K562 (cell line): ENCODE results near the gene PRDX2. TPM values are rescaled to one million over a fixed set of nuclear protein-coding genes. Genes with fewer than 3 reads are reported as not detected.
A peak's percentile ranks its signal among the peaks of the same experiment; 100 is the strongest.

Experiments used
- ADNP ChIP-seq: fragments of 200-800 bp; sonication (Bioruptor generic); IDR thresholded peaks from 2 replicates; pipeline ENCODE4 v1.6.1; 2016; ENCODE audit warnings: missing genetic modification characterization, missing compliant biosample characterization
- BMI1 ChIP-seq: fragments of 150-350 bp; IDR thresholded peaks from 2 replicates; pipeline ENCODE4 v1.6.1; 2014; ENCODE audit warnings: low read length
- DMBX1 ChIP-seq: fragments of 250-450 bp; sonication (Bioruptor Pico); IDR thresholded peaks from 2 replicates; pipeline ENCODE4 v1.8.0; 2022; ENCODE audit warnings: inconsistent platforms, mild to moderate bottlenecking, moderate library complexity, borderline replicate concordance
- FOXP1 ChIP-seq: sonication (generic); formaldehyde crosslinking; IDR thresholded peaks from 2 replicates; pipeline ENCODE4 v1.8.0; 2022; ENCODE audit warnings: mild to moderate bottlenecking, missing genetic modification reagents
- HNRNPH1 ChIP-seq: fragments of 200-400 bp; formaldehyde crosslinking; optimal IDR thresholded peaks from 2 replicates; pipeline ENCODE3; 2017; ENCODE audit warnings: low read depth, mild to moderate bottlenecking, low read length, moderate library complexity
- MAFK ChIP-seq: IDR thresholded peaks from 2 replicates; pipeline ENCODE4 v1.6.1; 2011; ENCODE audit warnings: low read length, improper control_type of control experiment
- SRF ChIP-seq, 2 experiments: fragments of 250-450, 450-650 bp in 1 of 2; sonication (Bioruptor Pico) in 1 of 2; sonication (generic) in 1 of 2; formaldehyde crosslinking; IDR thresholded peaks; 2 replicates each; pipeline versions ENCODE4 v1.5.0 to v1.5.1; 2020 to 2022; ENCODE audit warnings: mild to moderate bottlenecking in 1 of 2, missing genetic modification reagents in 1 of 2
- STAT5B ChIP-seq: fragments of 250-450 bp; sonication (Bioruptor Pico); IDR thresholded peaks from 2 replicates; pipeline ENCODE4 v1.8.0; 2021; ENCODE audit warnings: mild to moderate bottlenecking, inconsistent platforms
- ZBTB17 ChIP-seq: fragments of 450-650 bp; formaldehyde crosslinking; IDR thresholded peaks from 2 replicates; pipeline ENCODE4 v1.4.0; 2020; ENCODE audit warnings: mild to moderate bottlenecking
- ZC3H4 ChIP-seq: sonication (generic); formaldehyde crosslinking; IDR thresholded peaks from 2 replicates; pipeline ENCODE4 v1.9.0; 2021; ENCODE audit warnings: missing genetic modification reagents, borderline replicate concordance
- ZNF75A ChIP-seq: fragments of 450-650 bp; formaldehyde crosslinking; IDR thresholded peaks from 2 replicates; pipeline ENCODE4 v1.4.0; 2020; ENCODE audit warnings: mild to moderate bottlenecking
- polyA plus RNA-seq, 8 experiments: library from polyadenylated mRNA; depleted of rRNA in 4 of 8; stranded (reverse) in 5 of 8; unstranded in 3 of 8; fragments of >200 nt; fragmentation: Nextera tagmentation in 2 of 8; fragmentation: Illumina TruSeq in 1 of 8; extraction: Ambion mirVana in 2 of 8; extraction: Trizol in 1 of 8; gene quantifications; 2 replicates each; pipeline versions ENCODE4 v1.2.1 to v1.2.3, GENCODE V29; 2011 to 2014; ENCODE audit warnings: inconsistent platforms in 1 of 8, missing spikeins in 1 of 8
- total RNA-seq, 7 experiments: library from RNA; depleted of rRNA in 6 of 7; stranded (reverse); fragments of >200 nt in 6 of 7; fragmentation: Illumina TruSeq in 2 of 7; extraction: Trizol in 2 of 7; gene quantifications; 2 replicates each; pipeline versions ENCODE4 v1.2.1 to v1.2.3, GENCODE V29; 2011 to 2021; ENCODE audit warnings: low replicate concordance in 1 of 7
- TF ChIP-seq, protein P1 (sequence below): fragments of 250-450 bp; sonication (Bioruptor Pico); IDR thresholded peaks from 2 replicates; pipeline ENCODE4 v1.4.0; 2020; ENCODE audit warnings: mild to moderate bottlenecking, moderate library complexity
- TF ChIP-seq, protein P2 (sequence below): sonication (generic); formaldehyde crosslinking; IDR thresholded peaks from 2 replicates; pipeline ENCODE4 v1.5.0; 2020; ENCODE audit warnings: missing genetic modification reagents
- TF ChIP-seq, protein P3 (sequence below): fragments of 450-650 bp; conservative IDR thresholded peaks from 2 replicates; pipeline ENCODE4 v1.6.1; 2016; ENCODE audit warnings: missing genetic modification characterization, low read depth, mild to moderate bottlenecking, missing compliant biosample characterization, moderate library complexity
- TF ChIP-seq, protein P4 (sequence below): sonication (generic); formaldehyde crosslinking; IDR thresholded peaks from 2 replicates; pipeline ENCODE4 v1.8.0; 2022; ENCODE audit warnings: missing genetic modification reagents, mild to moderate bottlenecking, borderline replicate concordance
- TF ChIP-seq, protein P5 (sequence below), 2 experiments: IDR thresholded peaks; 2 replicates each; pipeline ENCODE4 v1.6.1; 2012; ENCODE audit warnings: improper control_type of control experiment in 2 of 2, low read depth in 2 of 2, low read length in 2 of 2, borderline replicate concordance in 1 of 2

PRDX2 gene
- total and polyA plus RNA-seq, 9 of the 15 experiments (the other 6 are each of a cell fraction or from before 2014, with no cell fraction given): 206 to 1,183 (median 415) TPM

DNA sequence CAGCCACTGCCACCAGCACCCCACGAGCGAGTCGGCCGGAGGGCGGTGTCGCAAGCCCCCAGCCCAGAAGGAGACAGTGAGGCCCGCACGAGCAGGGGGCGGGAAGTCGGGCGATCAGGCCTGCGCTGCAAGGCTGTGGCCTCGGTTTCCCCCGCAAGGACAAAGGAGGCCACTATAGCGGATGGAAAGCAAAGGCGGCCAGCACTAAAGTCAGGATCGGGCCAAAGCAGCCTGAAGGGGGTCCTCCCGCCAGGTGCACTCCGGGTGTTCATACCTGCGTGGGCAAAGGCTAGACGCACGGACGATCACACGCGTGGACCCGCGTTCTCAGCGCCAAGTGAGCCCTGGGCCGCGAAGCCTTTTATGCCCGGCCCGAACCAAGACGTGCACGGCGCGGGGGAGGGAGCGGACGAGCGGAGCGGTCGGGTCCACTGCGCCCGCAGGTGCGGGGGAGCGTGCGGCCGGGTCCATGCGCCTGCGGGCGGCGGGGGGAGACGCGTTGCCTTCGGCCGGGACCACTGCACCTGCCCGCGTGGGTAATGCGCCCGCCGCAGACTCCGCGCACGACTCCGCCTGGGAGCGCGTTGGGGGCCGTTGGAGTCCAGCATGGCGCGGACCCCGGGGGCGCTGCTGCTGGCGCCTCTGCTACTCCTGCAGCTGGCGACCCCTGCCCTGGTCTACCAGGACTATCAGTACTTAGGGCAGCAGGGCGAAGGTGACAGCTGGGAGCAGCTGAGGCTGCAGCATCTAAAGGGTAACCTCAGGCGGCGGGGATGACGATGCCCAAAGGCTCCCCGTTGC is at the start of gene PRDX2, which contains the start of gene THSD8 (continued):
- TF ChIP-seq, protein P1, sequence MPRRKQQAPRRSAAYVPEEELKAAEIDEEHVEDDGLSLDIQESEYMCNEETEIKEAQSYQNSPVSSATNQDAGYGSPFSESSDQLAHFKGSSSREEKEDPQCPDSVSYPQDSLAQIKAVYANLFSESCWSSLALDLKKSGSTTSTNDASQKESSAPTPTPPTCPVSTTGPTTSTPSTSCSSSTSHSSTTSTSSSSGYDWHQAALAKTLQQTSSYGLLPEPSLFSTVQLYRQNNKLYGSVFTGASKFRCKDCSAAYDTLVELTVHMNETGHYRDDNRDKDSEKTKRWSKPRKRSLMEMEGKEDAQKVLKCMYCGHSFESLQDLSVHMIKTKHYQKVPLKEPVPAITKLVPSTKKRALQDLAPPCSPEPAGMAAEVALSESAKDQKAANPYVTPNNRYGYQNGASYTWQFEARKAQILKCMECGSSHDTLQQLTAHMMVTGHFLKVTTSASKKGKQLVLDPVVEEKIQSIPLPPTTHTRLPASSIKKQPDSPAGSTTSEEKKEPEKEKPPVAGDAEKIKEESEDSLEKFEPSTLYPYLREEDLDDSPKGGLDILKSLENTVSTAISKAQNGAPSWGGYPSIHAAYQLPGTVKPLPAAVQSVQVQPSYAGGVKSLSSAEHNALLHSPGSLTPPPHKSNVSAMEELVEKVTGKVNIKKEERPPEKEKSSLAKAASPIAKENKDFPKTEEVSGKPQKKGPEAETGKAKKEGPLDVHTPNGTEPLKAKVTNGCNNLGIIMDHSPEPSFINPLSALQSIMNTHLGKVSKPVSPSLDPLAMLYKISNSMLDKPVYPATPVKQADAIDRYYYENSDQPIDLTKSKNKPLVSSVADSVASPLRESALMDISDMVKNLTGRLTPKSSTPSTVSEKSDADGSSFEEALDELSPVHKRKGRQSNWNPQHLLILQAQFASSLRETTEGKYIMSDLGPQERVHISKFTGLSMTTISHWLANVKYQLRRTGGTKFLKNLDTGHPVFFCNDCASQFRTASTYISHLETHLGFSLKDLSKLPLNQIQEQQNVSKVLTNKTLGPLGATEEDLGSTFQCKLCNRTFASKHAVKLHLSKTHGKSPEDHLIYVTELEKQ (CRISPR knock-in tag): no peak
- TF ChIP-seq ZNF75A (CRISPR knock-in tag) (no peak), DMBX1 (CRISPR knock-in tag) (no peak), MAFK (no peak), SRF (CRISPR knock-in tag; IDR thresholded peaks at IDR 0.05) (peak in 1 of 2 experiments; percentile 35; a peak in 1 of 4 replicates), ZBTB17 (CRISPR knock-in tag) (no peak; the same call in 1 of the 2 replicates), ADNP (no peak), HNRNPH1 (no peak), ZC3H4 (CRISPR knock-in tag) (peak; percentile 75; the same call in 1 of the 2 replicates), FOXP1 (peak; percentile 63; the same call in 1 of the 2 replicates), BMI1 (no peak), STAT5B (CRISPR knock-in tag) (no peak)
- TF ChIP-seq, protein P2, sequence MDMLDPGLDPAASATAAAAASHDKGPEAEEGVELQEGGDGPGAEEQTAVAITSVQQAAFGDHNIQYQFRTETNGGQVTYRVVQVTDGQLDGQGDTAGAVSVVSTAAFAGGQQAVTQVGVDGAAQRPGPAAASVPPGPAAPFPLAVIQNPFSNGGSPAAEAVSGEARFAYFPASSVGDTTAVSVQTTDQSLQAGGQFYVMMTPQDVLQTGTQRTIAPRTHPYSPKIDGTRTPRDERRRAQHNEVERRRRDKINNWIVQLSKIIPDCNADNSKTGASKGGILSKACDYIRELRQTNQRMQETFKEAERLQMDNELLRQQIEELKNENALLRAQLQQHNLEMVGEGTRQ (CRISPR knock-in tag): no peak
- TF ChIP-seq, protein P3, sequence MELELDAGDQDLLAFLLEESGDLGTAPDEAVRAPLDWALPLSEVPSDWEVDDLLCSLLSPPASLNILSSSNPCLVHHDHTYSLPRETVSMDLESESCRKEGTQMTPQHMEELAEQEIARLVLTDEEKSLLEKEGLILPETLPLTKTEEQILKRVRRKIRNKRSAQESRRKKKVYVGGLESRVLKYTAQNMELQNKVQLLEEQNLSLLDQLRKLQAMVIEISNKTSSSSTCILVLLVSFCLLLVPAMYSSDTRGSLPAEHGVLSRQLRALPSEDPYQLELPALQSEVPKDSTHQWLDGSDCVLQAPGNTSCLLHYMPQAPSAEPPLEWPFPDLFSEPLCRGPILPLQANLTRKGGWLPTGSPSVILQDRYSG (tag): no peak
- TF ChIP-seq, protein P4, sequence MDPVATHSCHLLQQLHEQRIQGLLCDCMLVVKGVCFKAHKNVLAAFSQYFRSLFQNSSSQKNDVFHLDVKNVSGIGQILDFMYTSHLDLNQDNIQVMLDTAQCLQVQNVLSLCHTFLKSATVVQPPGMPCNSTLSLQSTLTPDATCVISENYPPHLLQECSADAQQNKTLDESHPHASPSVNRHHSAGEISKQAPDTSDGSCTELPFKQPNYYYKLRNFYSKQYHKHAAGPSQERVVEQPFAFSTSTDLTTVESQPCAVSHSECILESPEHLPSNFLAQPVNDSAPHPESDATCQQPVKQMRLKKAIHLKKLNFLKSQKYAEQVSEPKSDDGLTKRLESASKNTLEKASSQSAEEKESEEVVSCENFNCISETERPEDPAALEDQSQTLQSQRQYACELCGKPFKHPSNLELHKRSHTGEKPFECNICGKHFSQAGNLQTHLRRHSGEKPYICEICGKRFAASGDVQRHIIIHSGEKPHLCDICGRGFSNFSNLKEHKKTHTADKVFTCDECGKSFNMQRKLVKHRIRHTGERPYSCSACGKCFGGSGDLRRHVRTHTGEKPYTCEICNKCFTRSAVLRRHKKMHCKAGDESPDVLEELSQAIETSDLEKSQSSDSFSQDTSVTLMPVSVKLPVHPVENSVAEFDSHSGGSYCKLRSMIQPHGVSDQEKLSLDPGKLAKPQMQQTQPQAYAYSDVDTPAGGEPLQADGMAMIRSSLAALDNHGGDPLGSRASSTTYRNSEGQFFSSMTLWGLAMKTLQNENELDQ (CRISPR knock-in tag): peak; percentile 80; the same call in 1 of the 2 replicates
- TF ChIP-seq, protein P5, sequence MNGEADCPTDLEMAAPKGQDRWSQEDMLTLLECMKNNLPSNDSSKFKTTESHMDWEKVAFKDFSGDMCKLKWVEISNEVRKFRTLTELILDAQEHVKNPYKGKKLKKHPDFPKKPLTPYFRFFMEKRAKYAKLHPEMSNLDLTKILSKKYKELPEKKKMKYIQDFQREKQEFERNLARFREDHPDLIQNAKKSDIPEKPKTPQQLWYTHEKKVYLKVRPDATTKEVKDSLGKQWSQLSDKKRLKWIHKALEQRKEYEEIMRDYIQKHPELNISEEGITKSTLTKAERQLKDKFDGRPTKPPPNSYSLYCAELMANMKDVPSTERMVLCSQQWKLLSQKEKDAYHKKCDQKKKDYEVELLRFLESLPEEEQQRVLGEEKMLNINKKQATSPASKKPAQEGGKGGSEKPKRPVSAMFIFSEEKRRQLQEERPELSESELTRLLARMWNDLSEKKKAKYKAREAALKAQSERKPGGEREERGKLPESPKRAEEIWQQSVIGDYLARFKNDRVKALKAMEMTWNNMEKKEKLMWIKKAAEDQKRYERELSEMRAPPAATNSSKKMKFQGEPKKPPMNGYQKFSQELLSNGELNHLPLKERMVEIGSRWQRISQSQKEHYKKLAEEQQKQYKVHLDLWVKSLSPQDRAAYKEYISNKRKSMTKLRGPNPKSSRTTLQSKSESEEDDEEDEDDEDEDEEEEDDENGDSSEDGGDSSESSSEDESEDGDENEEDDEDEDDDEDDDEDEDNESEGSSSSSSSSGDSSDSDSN (IDR thresholded peaks at IDR 0.05; ENCODE audit: borderline replicate concordance in 1 of 2, low read depth in 2 of 2, low read length in 2 of 2): peak in 1 of 2 experiments; percentile 27; a peak in 2 of 4 replicates
